HEK293 (cell line): ENCODE data around the gene SLC1A2.

ENCODE experiments used
- CTCF ChIA-PET: fragments of 350-600 bp; formaldehyde crosslinking; extraction: SDS; loops from one replicate; lab custom pipeline; 2021; ENCODE audit warnings: antibody characterized with exemption; lab: Yijun Ruan, JAX
- POLR2A ChIA-PET: fragments of 300-600 bp; formaldehyde crosslinking; extraction: SDS; loops from one replicate; lab custom pipeline; 2020; ENCODE audit warnings: antibody characterized with exemption, inconsistent platforms; lab: Yijun Ruan, JAX
- H3K27ac ChIP-seq: fragments of 200-500 bp; sonication (Bioruptor generic); 2 replicates; pipeline ENCODE4 v1.5.1; 2014; ENCODE audit warnings: low read depth, low read length, control low read depth, inconsistent platforms; ENCODE audit errors: extremely low read depth
- H3K36me3 ChIP-seq, 2 experiments: fragments of 200-500 bp in 1 of 2; sonication (Bioruptor generic) in 1 of 2; 1 replicate in 1 of 2; 2 replicates in 1 of 2; pipeline ENCODE4 v1.5.1; 2014 to 2017; ENCODE audit warnings: inconsistent platforms in 2 of 2, low read length in 2 of 2; ENCODE audit not compliant: control insufficient read depth in 2 of 2, insufficient read depth in 1 of 2
- H3K4me1 ChIP-seq: fragments of 200-500 bp; sonication (Bioruptor generic); 2 replicates; pipeline ENCODE4 v1.5.1; 2014; ENCODE audit warnings: mild to moderate bottlenecking, low read length, inconsistent platforms; ENCODE audit not compliant: control insufficient read depth, insufficient read depth
- H3K4me3 ChIP-seq: 2 replicates; pipeline ENCODE4 v1.5.1; 2011; ENCODE audit warnings: low read depth, mild to moderate bottlenecking, control low read depth, low read length, moderate library complexity
- H3K9me3 ChIP-seq: fragments of 200-500 bp; sonication (Bioruptor generic); 2 replicates; pipeline ENCODE4 v1.5.1; 2014; ENCODE audit warnings: low read depth, low read length, inconsistent platforms; ENCODE audit not compliant: control insufficient read depth, insufficient read depth
- EGR2 ChIP-seq: fragments of 450-650 bp; formaldehyde crosslinking; IDR thresholded peaks from 2 replicates; pipeline ENCODE4 v1.5.1; 2016; ENCODE audit warnings: low read depth, missing biosample characterization, missing genetic modification characterization
- ELK4 ChIP-seq: IDR thresholded peaks from 2 replicates; pipeline ENCODE4 v1.6.1; 2011; ENCODE audit warnings: mild to moderate bottlenecking, low read depth, low read length, borderline replicate concordance
- GLI4 ChIP-seq: fragments of 450-650 bp; formaldehyde crosslinking; IDR thresholded peaks from 2 replicates; pipeline ENCODE4 v1.5.1; 2016; ENCODE audit warnings: missing biosample characterization, missing genetic modification characterization
- HOXC10 ChIP-seq: sonication (generic); formaldehyde crosslinking; IDR thresholded peaks from 2 replicates; pipeline ENCODE4 v1.8.1; 2023; ENCODE audit warnings: mild to moderate bottlenecking, missing genetic modification reagents
- MEIS1 ChIP-seq: sonication (generic); formaldehyde crosslinking; IDR thresholded peaks from 2 replicates; pipeline ENCODE4 v1.8.1; 2022; ENCODE audit warnings: missing genetic modification reagents, mild to moderate bottlenecking, borderline replicate concordance
- PBX3 ChIP-seq: sonication (generic); formaldehyde crosslinking; IDR thresholded peaks from 2 replicates; pipeline ENCODE4 v1.8.1; 2022; ENCODE audit warnings: mild to moderate bottlenecking, moderate library complexity, missing genetic modification reagents
- REPIN1 ChIP-seq: fragments of 450-650 bp; formaldehyde crosslinking; IDR thresholded peaks from 2 replicates; pipeline ENCODE4 v1.5.1; 2017; ENCODE audit warnings: missing biosample characterization, missing genetic modification characterization, low read depth
- SP7 ChIP-seq: fragments of 450-650 bp; formaldehyde crosslinking; IDR thresholded peaks from 2 replicates; pipeline ENCODE4 v1.5.1; 2016; ENCODE audit warnings: missing biosample characterization, missing genetic modification characterization
- TCF7L2 ChIP-seq: IDR thresholded peaks from 2 replicates; pipeline ENCODE4 v1.6.1; 2011; ENCODE audit warnings: low read depth, mild to moderate bottlenecking, inconsistent platforms, low read length, moderate library complexity, borderline replicate concordance
- ZBTB17 ChIP-seq: fragments of 450-650 bp; formaldehyde crosslinking; IDR thresholded peaks from 2 replicates; pipeline ENCODE4 v1.5.1; 2016; ENCODE audit warnings: missing biosample characterization, missing genetic modification characterization
- ZBTB49 ChIP-seq: fragments of 450-650 bp; formaldehyde crosslinking; IDR thresholded peaks from 2 replicates; pipeline ENCODE4 v1.5.1; 2016; ENCODE audit warnings: missing biosample characterization, missing genetic modification characterization, low read depth
- ZNF133 ChIP-seq: fragments of 450-650 bp; formaldehyde crosslinking; IDR thresholded peaks from 2 replicates; pipeline ENCODE4 v1.5.1; 2016; ENCODE audit warnings: missing biosample characterization, missing genetic modification characterization
- ZNF146 ChIP-seq: fragments of 450-650 bp; formaldehyde crosslinking; IDR thresholded peaks from 2 replicates; pipeline ENCODE4 v1.5.1; 2016; ENCODE audit warnings: missing biosample characterization, missing genetic modification characterization
- ZNF148 ChIP-seq: fragments of 450-650 bp; formaldehyde crosslinking; IDR thresholded peaks from 2 replicates; pipeline ENCODE4 v1.5.0; 2017; ENCODE audit warnings: missing biosample characterization, missing genetic modification characterization, borderline replicate concordance
- ZNF184 ChIP-seq: fragments of 450-650 bp; IDR thresholded peaks from 2 replicates; pipeline ENCODE4 v1.5.1; 2018; ENCODE audit warnings: missing biosample characterization, mild to moderate bottlenecking, missing genetic modification characterization
- ZNF211 ChIP-seq: fragments of 450-650 bp; formaldehyde crosslinking; IDR thresholded peaks from 2 replicates; pipeline ENCODE4 v1.5.1; 2016; ENCODE audit warnings: low read depth, missing biosample characterization, missing genetic modification characterization
- ZNF221 ChIP-seq: fragments of 450-650 bp; formaldehyde crosslinking; IDR thresholded peaks from 2 replicates; pipeline ENCODE4 v1.5.1; 2017; ENCODE audit warnings: missing biosample characterization, missing genetic modification characterization, borderline replicate concordance
- ZNF280D ChIP-seq: fragments of 450-650 bp; formaldehyde crosslinking; IDR thresholded peaks from 2 replicates; pipeline ENCODE4 v1.5.1; 2016; ENCODE audit warnings: missing biosample characterization, missing genetic modification characterization
- ZNF362 ChIP-seq: fragments of 450-650 bp; formaldehyde crosslinking; IDR thresholded peaks from 2 replicates; pipeline ENCODE4 v1.5.1; 2016; ENCODE audit warnings: missing biosample characterization, missing genetic modification characterization
- ZNF621 ChIP-seq: fragments of 450-650 bp; formaldehyde crosslinking; IDR thresholded peaks from 2 replicates; pipeline ENCODE4 v1.5.1; 2017; ENCODE audit warnings: missing biosample characterization, missing genetic modification characterization
- ZSCAN23 ChIP-seq: fragments of 450-650 bp; formaldehyde crosslinking; IDR thresholded peaks from 2 replicates; pipeline ENCODE4 v1.5.1; 2016; ENCODE audit warnings: missing biosample characterization, missing genetic modification characterization

The SLC1A2 gene

GRCh38 chr11:35426351-35426750 is 7.0 kb upstream of the SLC1A2 start:
- TF ChIP-seq ELK4: no peak
- no peak for TF ChIP-seq PBX3 (CRISPR knock-in tag)
- no peak for TF ChIP-seq ZNF133 (tag by site-specific recombination)
- no peak for TF ChIP-seq ZNF211 (tag by site-specific recombination)
- TF ChIP-seq ZNF621 (tag by site-specific recombination): no peak
- no peak for TF ChIP-seq GLI4 (tag by site-specific recombination)
- no peak for TF ChIP-seq EGR2 (tag by site-specific recombination)
- TF ChIP-seq ZNF221 (tag by site-specific recombination): no peak
- TF ChIP-seq REPIN1 (tag by site-specific recombination): no peak
- TF ChIP-seq ZNF184 (tag by site-specific recombination): no peak
- no peak for TF ChIP-seq MEIS1 (CRISPR knock-in tag)
- H3K4me1 ChIP-seq: no peaks in the 10 kb centered on the region; the same call in 1 of the 2 replicates
- H3K9me3 ChIP-seq: no peaks in the 10 kb centered on the region
- H3K36me3 ChIP-seq: no peaks in the 10 kb centered on the region
- no peak overlapping the region for H3K4me3 ChIP-seq
- CTCF ChIA-PET: no interaction called here
- POLR2A ChIA-PET: interaction anchor here (0.6 kb wide), 1 partner anchor 762 kb away, joined by 6 read pairs; no protein-coding TSS in a partner anchor
- H3K27ac ChIP-seq: no peak overlapping the region

- H3K4me1 ChIP-seq: no peaks in the 10 kb centered on the region; the same call in 1 of the 2 replicates
- no peaks in the 10 kb centered on the region for H3K9me3 ChIP-seq
- no peak overlapping the region for H3K4me3 ChIP-seq
- CTCF ChIA-PET: interaction anchor here (0.7 kb wide), 1 partner anchor 351 kb away, joined by 3 read pairs; no protein-coding TSS in a partner anchor
- no peak overlapping the region for H3K27ac ChIP-seq
- POLR2A ChIA-PET: interaction anchor here (0.6 kb wide), 1 partner anchor 763 kb away, joined by 6 read pairs; no protein-coding TSS in a partner anchor
- no peaks in the 10 kb centered on the region for H3K36me3 ChIP-seq
- TF ChIP-seq SP7 (no peak), ZNF280D (tag by site-specific recombination) (no peak), ELK4 (no peak), ZNF362 (tag by site-specific recombination) (no peak), ZNF148 (tag by site-specific recombination) (no peak), TCF7L2 (no peak), ZBTB17 (tag by site-specific recombination) (no peak), HOXC10 (CRISPR knock-in tag) (no peak), ZSCAN23 (tag by site-specific recombination) (no peak), ZNF146 (tag by site-specific recombination) (no peak), ZBTB49 (tag by site-specific recombination) (no peak)
Measured at GRCh38 chr11:35425603-35426212, 6.3 kb upstream of the SLC1A2 start.
